NCI-H1048 (cell line): Measurements from ENCODE around the gene PPIL1.

Experiments
- DNase-seq: peaks from one replicate; lab custom pipeline; 2025; lab: John Stamatoyannopoulos, UW

The PPIL1 gene

GRCh38 chr6:36888654-36889481, 14.3 kb upstream of the PPIL1 start:
- no peak for DNase-seq

GRCh38 chr6:36888115-36888643, 13.6 kb upstream of the PPIL1 start:
- DNase-seq, result no peak

GRCh38 chr6:36886950-36887618, 12.5 kb upstream of the PPIL1 start:
- DNase-seq, result no peak

GRCh38 chr6:36885461-36886401, 11.1 kb upstream of the PPIL1 start, which contains the start of gene C6orf89:
C6orf89 (plus strand) TSS chr6:36885952; CDS start chr6:36899445, 13,493 bp downstream.
- peak; percentile 85 for DNase-seq

- no peak for DNase-seq
Observed at GRCh38 chr6:36884610-36885009, 10.0 kb upstream of the PPIL1 start.

- DNase-seq, result no peak
Observed at GRCh38 chr6:36875250-36875633, 639 bp upstream of the PPIL1 start.

GRCh38 chr6:36873612-36874442, 776 bp downstream of the PPIL1 start:
- no peak for DNase-seq

GRCh38 chr6:36873115-36873514, 1.5 kb downstream of the PPIL1 start:
- DNase-seq, result no peak

GRCh38 chr6:36871686-36872085, 2.9 kb downstream of the PPIL1 start:
- DNase-seq, result no peak

GRCh38 chr6:36867471-36868224, 7.0 kb downstream of the PPIL1 start:
- DNase-seq, result no peak

- DNase-seq, result no peak
Observed at GRCh38 chr6:36865835-36866234, 8.8 kb downstream of the PPIL1 start.

- no peak for DNase-seq
Observed at GRCh38 chr6:36863670-36864540, 10.7 kb downstream of the PPIL1 start.

GRCh38 chr6:36862848-36863382, 11.7 kb downstream of the PPIL1 start:
- DNase-seq, result no peak

GRCh38 chr6:36862164-36862847, 12.3 kb downstream of the PPIL1 start:
- DNase-seq, result no peak

GRCh38 chr6:36860126-36860525, 14.5 kb downstream of the PPIL1 start:
- no peak for DNase-seq

GRCh38 chr6:36858407-36858981, 16.1 kb downstream of the PPIL1 start:
- DNase-seq, result no peak

- no peak for DNase-seq
Observed at GRCh38 chr6:36857325-36857724, 17.3 kb downstream of the PPIL1 start.

GRCh38 chr6:36856277-36856676, 18.3 kb downstream of the PPIL1 start:
- no peak for DNase-seq
